CD4-positive, alpha-beta T cell treated with Interleukin-4 for 1 hour (primary cell): ENCODE measurements around the gene GAPDH.
A peak's percentile ranks its signal among the peaks of the same experiment; 100 is the strongest.

ENCODE experiments used
- DNase-seq, 2 donors: peaks; one replicate each; pipeline ENCODE4 v3.0.0-alpha.2; 2020 to 2022

Gene GAPDH

DNA sequence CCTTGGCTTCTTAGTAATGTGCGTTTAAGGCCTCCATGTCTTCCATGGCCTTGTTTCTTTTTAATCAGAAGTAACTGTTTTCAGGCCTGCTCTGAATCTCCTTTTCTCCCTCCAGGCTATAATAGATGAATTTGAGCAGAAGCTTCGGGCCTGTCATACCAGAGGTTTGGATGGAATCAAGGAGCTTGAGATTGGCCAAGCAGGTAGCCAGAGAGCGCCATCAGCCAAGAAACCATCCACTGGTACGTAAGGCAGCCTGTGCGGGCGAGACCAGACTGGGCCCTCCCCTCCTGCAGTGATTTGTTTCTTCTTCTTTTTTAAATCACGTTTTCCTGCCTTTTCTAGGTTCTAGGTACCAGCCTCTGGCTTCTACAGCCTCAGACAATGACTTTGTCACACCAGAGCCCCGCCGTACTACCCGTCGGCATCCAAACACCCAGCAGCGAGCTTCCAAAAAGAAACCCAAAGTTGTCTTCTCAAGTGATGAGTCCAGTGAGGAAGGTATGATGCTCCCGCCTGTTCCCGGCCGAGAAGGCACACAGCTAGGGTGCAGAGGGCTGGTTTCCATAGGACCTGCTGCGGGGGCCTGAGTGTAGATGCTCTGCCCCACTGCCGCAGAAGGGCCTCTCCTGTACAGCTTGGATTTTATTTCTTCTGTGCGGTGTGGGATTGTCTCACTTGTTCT, 3.6 kb upstream of the GAPDH start:
- DNase-seq = no peak

DNA sequence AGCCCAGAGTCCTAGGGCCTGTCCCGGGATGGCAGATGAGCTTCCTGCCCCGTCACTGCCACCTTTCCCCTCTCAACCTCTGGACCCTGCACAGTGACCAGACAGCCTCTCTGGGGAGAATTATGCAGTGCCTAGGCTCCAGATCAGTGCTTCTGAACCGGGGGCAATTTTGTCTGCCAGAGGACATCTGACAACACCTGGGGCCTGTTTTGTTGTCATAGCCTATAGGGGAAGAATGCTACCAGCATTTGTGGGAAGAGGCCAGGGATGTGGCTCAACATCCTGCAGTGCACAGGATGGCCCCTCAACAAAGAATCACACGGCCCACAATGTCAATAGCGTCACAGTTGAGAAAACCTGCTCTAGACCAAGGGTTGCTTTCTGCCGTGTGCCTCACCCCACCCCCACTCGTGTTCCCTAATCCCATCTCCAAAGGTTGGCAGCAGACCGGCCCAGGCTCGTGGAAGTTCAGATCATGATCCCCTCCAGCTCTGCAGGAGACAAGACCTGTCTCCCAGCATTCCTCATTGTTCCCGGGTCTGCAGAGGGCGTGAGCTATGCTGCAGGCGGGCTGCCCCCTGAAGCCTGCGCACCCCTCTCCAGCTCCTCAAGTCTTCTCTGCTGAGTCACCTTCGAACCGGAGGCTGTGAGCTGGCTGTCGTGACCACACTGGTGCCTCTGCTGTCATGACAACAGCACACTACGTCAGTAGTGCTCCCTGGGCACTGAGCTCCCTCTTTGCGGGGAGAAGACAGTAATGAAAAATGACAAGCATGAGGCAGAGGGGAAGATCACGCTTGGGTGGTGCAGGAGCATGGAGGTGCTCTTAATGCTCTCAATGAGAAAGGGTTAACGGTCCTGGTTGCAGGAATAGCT, 2.0 kb upstream of the GAPDH start:
- DNase-seq = peak; percentile 82 to 83

DNA sequence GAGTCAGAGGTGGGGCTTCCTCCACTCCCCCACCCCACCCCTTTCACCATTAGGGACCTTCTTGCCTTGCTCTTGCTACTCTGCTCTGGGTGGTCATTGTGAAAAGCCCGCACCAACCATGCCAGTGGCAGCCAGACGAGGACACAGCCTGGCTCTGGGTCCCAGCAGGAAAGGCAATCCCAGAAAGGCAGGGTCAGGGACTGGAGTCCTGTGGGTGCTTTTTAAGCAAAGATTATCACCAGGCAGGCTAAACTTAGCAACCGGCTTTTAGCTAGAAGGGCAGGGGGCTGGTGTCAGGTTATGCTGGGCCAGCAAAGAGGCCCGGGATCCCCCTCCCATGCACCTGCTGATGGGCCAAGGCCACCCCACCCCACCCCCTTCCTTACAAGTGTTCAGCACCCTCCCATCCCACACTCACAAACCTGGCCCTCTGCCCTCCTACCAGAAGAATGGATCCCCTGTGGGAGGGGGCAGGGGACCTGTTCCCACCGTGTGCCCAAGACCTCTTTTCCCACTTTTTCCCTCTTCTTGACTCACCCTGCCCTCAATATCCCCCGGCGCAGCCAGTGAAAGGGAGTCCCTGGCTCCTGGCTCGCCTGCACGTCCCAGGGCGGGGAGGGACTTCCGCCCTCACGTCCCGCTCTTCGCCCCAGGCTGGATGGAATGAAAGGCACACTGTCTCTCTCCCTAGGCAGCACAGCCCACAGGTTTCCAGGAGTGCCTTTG, 1.2 kb upstream of the GAPDH start:
- DNase-seq = peak in 1 of 2 donors; percentile 24

DNA sequence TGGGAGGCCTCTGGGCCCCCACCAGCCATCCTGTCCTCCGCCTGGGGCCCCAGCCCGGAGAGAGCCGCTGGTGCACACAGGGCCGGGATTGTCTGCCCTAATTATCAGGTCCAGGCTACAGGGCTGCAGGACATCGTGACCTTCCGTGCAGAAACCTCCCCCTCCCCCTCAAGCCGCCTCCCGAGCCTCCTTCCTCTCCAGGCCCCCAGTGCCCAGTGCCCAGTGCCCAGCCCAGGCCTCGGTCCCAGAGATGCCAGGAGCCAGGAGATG, 729 bp upstream of the GAPDH start:
- DNase-seq = no peak

DNA sequence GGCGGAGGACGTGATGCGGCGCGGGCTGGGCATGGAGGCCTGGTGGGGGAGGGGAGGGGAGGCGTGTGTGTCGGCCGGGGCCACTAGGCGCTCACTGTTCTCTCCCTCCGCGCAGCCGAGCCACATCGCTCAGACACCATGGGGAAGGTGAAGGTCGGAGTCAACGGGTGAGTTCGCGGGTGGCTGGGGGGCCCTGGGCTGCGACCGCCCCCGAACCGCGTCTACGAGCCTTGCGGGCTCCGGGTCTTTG, 303 bp downstream of the GAPDH start:
- DNase-seq = no peak

DNA sequence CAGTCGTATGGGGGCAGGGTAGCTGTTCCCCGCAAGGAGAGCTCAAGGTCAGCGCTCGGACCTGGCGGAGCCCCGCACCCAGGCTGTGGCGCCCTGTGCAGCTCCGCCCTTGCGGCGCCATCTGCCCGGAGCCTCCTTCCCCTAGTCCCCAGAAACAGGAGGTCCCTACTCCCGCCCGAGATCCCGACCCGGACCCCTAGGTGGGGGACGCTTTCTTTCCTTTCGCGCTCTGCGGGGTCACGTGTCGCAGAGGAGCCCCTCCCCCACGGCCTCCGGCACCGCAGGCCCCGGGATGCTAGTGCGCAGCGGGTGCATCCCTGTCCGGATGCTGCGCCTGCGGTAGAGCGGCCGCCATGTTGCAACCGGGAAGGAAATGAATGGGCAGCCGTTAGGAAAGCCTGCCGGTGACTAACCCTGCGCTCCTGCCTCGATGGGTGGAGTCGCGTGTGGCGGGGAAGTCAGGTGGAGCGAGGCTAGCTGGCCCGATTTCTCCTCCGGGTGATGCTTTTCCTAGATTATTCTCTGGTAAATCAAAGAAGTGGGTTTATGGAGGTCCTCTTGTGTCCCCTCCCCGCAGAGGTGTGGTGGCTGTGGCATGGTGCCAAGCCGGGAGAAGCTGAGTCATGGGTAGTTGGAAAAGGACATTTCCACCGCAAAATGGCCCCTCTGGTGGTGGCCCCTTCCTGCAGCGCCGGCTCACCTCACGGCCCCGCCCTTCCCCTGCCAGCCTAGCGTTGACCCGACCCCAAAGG, 804 bp downstream of the GAPDH start:
- peak; percentile 75 to 77 for DNase-seq

DNA sequence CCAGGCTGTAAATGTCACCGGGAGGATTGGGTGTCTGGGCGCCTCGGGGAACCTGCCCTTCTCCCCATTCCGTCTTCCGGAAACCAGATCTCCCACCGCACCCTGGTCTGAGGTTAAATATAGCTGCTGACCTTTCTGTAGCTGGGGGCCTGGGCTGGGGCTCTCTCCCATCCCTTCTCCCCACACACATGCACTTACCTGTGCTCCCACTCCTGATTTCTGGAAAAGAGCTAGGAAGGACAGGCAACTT, 1.3 kb downstream of the GAPDH start:
- DNase-seq = no peak

DNA sequence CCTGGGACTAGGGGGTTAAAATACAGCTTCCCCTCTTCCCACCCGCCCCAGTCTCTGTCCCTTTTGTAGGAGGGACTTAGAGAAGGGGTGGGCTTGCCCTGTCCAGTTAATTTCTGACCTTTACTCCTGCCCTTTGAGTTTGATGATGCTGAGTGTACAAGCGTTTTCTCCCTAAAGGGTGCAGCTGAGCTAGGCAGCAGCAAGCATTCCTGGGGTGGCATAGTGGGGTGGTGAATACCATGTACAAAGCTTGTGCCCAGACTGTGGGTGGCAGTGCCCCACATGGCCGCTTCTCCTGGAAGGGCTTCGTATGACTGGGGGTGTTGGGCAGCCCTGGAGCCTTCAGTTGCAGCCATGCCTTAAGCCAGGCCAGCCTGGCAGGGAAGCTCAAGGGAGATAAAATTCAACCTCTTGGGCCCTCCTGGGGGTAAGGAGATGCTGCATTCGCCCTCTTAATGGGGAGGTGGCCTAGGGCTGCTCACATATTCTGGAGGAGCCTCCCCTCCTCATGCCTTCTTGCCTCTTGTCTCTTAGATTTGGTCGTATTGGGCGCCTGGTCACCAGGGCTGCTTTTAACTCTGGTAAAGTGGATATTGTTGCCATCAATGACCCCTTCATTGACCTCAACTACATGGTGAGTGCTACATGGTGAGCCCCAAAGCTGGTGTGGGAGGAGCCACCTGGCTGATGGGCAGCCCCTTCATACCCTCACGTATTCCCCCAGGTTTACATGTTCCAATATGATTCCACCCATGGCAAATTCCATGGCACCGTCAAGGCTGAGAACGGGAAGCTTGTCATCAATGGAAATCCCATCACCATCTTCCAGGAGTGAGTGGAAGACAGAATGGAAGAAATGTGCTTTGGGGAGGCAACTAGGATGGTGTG, 1.9 kb downstream of the GAPDH start:
- peak in 1 of 2 donors; percentile 8 for DNase-seq

DNA sequence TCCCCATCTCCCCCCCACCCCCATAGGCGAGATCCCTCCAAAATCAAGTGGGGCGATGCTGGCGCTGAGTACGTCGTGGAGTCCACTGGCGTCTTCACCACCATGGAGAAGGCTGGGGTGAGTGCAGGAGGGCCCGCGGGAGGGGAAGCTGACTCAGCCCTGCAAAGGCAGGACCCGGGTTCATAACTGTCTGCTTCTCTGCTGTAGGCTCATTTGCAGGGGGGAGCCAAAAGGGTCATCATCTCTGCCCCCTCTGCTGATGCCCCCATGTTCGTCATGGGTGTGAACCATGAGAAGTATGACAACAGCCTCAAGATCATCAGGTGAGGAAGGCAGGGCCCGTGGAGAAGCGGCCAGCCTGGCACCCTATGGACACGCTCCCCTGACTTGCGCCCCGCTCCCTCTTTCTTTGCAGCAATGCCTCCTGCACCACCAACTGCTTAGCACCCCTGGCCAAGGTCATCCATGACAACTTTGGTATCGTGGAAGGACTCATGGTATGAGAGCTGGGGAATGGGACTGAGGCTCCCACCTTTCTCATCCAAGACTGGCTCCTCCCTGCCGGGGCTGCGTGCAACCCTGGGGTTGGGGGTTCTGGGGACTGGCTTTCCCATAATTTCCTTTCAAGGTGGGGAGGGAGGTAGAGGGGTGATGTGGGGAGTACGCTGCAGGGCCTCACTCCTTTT, 2.7 kb downstream of the GAPDH start:
- DNase-seq = peak in 1 of 2 donors; percentile 10

DNA sequence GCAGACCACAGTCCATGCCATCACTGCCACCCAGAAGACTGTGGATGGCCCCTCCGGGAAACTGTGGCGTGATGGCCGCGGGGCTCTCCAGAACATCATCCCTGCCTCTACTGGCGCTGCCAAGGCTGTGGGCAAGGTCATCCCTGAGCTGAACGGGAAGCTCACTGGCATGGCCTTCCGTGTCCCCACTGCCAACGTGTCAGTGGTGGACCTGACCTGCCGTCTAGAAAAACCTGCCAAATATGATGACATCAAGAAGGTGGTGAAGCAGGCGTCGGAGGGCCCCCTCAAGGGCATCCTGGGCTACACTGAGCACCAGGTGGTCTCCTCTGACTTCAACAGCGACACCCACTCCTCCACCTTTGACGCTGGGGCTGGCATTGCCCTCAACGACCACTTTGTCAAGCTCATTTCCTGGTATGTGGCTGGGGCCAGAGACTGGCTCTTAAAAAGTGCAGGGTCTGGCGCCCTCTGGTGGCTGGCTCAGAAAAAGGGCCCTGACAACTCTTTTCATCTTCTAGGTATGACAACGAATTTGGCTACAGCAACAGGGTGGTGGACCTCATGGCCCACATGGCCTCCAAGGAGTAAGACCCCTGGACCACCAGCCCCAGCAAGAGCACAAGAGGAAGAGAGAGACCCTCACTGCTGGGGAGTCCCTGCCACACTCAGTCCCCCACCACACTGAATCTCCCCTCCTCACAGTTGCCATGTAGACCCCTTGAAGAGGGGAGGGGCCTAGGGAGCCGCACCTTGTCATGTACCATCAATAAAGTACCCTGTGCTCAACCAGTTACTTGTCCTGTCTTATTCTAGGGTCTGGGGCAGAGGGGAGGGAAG, 3.5 kb downstream of the GAPDH start:
- DNase-seq = peak; percentile 86 to 88

DNA sequence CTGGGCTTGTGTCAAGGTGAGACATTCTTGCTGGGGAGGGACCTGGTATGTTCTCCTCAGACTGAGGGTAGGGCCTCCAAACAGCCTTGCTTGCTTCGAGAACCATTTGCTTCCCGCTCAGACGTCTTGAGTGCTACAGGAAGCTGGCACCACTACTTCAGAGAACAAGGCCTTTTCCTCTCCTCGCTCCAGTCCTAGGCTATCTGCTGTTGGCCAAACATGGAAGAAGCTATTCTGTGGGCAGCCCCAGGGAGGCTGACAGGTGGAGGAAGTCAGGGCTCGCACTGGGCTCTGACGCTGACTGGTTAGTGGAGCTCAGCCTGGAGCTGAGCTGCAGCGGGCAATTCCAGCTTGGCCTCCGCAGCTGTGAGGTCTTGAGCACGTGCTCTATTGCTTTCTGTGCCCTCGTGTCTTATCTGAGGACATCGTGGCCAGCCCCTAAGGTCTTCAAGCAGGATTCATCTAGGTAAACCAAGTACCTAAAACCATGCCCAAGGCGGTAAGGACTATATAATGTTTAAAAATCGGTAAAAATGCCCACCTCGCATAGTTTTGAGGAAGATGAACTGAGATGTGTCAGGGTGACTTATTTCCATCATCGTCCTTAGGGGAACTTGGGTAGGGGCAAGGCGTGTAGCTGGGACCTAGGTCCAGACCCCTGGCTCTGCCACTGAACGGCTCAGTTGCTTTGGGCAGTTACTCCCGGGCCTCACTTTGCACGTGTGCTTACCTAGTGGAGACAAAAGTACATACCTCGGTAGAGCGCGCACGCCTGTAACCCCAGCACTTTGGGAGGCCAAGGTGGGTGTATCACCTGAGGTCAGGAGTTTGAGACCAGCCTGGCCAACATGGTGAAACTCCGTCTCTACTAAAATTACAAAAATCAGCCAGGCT, 4.3 kb downstream of the GAPDH start:
- DNase-seq = no peak

DNA sequence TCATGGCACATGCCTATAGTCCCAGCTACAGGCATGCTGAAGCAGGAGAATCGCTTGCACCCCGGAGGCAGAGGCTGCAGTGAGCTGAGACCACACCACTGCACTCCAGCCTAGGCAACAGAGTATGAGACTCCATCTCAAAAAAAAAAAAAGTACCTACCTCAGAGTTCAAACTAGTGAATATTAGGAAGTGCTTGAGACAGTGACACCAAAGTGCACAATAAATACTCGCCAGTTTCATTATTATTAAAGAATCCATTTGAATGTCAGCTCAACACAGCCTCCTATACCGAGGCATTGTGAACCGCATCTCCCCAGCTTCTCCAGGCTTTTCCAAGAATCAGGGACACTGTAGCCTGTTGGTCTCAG, 5.0 kb downstream of the GAPDH start:
- no peak for DNase-seq

DNA sequence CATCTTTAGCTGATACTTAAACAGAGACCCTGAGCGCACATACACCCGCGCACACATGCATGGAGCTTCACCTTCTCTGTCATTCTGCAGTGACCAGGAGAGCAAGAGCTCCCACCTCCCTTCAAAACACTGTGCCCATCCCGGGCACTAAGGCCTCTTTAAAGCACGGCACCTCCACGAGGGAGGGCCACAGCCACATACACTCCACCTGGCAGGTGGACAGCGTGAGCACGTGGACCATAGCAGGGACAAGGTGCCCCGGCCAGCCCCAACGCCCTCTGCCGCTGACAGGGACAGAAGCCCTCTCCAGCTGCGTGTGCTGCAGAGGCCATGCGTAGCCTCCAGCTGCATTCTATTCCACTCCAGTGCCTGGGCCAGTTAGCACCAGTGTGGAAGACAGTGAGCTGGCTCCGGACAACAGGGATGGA, 5.4 kb downstream of the GAPDH start:
- DNase-seq = no peak

DNA sequence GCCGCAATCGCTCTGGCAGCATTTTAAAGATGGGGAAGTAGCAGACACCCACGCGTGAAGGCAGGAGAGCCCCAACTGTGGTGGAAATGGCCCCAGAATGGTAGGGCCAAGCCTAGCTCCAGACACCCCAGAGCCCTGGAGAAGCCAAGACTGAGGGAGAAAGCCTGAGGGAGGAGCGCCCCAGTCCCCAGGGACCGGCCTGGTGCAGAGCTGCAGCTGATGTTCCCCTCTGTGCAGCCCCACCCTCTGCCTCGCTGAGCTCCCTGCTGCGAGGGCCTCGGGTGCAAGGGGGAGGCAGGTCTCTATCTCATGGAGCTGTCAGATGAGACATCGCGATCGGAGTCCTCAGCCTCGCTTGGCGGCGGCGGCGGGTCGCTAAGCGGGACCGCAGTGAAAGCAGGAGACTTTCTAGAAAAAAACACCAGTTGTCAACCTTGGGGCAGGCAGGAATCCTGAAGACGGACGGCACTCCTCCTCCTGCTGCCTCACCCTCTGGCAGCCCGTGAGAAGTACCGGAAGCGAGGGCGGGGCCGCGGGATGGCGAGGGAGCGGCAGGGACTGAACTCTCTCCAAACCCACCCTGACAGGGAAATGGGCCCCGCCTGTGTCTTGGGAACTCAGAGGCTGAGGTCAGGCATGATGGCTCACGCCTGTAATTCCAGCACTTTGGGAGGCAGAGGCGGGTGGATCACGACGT, 6.0 kb downstream of the GAPDH start:
- DNase-seq = peak; percentile 29 to 35

DNA sequence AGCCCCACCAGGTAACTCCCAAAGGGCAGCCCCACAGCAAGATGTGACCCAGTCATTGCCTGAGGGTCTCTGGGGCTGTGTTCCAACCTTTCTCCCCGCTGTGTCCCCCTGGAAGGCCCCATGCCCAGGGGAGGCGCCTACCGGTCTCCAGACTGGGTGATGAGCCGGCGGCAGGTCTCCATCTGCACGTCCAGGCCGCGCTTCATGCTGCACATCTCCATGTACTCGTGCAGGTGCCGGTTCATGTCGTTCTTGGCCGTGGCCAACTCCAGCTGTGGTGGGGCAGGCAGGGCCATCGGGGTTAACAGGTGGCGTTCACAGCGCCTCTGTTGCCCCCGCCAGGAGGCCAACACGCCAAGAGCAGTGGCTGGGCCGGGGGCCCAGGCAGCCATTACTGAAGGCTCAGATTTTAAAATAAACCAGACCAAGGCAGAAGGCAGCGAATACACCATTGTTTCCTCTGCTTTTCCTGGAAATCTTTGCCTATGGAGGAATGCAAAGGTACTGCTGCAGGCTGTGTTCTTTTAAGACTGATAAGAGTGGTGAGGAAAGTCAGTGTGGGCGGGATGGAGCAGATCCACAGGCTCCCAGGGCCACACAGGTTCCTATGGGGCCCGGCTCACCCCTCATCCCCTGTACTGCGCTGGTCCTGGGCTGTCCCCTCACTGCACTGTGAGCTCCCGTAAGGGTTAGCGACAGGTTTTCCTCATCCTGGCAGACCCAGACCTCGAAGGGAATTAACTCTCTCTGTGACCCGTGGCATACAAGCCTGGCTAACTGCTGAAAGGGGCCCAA, 7.3 kb downstream of the GAPDH start:
- DNase-seq = no peak

DNA sequence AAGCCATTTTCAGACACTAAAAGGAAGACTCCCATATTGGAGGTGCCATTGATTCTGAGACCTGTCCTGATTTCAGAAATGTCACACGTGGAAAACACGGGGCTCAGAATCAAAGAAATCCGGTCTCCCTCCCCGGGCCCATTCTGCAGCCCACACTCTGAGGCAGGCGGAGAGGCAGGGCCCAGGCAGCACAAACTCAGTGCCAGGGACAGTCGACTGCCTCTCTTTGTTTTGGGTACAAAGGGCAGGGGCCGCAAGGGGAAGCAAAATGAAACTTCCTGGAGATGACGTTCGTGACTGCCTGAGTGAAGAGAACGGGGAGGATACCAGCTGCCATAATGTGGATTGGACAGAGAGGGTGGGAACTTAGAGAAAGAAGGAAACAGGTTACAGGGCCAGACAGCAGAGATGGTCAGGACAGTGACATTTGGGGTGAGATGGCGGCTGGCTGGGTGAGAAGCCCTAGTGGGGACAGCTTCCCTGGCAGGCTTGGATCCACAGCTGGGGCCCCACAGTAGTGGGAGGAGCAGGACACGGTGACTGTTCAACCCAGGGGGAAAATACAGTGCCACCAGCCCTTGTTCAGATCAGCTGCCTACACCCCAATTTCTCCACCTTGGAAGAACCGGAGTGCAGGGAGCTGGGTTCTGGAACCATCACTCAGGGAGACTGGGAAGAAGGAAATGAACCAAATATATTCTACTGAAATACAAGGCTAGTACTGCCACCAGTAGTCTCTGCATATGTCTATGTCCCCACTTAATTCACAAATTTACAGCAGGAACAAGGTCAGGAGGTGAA, 8.1 kb downstream of the GAPDH start:
- DNase-seq = no peak

DNA sequence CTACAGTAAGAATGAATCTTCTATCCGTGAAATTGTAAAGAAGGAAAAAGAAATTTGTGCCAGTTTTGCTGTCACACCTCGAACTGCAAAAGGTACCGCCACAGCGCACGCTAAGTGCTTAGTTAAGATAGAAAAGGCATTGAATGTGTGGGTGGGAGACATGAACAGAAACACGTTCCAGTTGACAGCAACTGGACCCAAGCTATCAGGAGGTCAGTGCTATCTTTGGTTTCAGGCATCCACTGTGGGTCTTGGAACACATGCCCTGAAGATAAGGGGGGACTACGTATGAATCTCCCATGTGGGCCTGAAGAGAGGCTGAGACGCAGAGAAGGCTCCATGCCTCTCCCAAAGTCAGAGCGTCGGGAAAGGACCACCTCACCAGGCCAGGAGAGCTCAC, 11.7 kb downstream of the GAPDH start:
- no peak for DNase-seq

DNA sequence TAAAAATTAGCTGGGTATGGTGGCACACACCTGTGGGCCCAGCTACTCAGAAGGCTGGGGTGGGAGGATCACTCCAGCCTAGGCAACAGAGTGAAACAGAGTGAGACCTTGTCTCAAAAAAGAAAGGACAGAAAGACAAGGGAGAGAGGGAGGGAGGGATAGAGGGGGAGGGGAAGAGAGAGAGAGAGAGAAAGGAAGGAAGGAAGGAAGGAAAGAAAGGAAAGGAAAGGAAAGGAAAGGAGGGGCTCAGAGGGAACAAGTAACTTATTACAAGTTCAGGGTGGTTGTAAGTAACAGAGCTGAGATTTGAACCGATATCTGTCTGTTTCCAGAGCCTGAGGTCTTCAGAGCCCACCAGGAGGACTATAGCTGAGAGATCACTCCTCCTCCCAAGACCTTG, 13.2 kb downstream of the GAPDH start:
- no peak for DNase-seq
